Right renal pelvis (tissue), 4 donors: ENCODE data around the gene C1orf174. TPM values are rescaled to one million over a fixed set of nuclear protein-coding genes. Genes with fewer than 3 reads are reported as not detected.

Experiments
- DNase-seq, 4 donors: peaks; one replicate each; pipeline ENCODE4 v3.0.0-alpha.2; 2013; ENCODE audit warnings: low read depth in 4 of 4, low spot score in 3 of 4, missing footprints in 1 of 4
- polyA plus RNA-seq, 4 donors: library from polyadenylated mRNA; unstranded; fragments of 120-200 nt; gene quantifications; one replicate each; pipeline ENCODE4 v1.2.1, GENCODE V29; 2013; ENCODE audit not compliant: insufficient read length in 4 of 4

The C1orf174 gene
- polyA plus RNA-seq, 4 donors = 25.1 to 31.2 (median 29.3) TPM

GRCh38 chr1:3879099-3879498 lies 21.0 kb downstream of the C1orf174 start:
- no peak for DNase-seq

- no peak for DNase-seq
These were observed 23.4 kb downstream of the C1orf174 start for GRCh38 chr1:3876716-3877115.

GRCh38 chr1:3874736-3875135 lies 25.3 kb downstream of the C1orf174 start:
- DNase-seq = no peak

GRCh38 chr1:3872546-3872945 lies 27.5 kb downstream of the C1orf174 start:
- no peak for DNase-seq

GRCh38 chr1:3871451-3871805 lies 28.6 kb downstream of the C1orf174 start:
- DNase-seq = no peak

GRCh38 chr1:3869751-3870301 lies 30.2 kb downstream of the C1orf174 start:
- DNase-seq = no peak

- no peak for DNase-seq
These were observed 31.5 kb downstream of the C1orf174 start for GRCh38 chr1:3868464-3869006.

GRCh38 chr1:3865606-3866160 lies 34.4 kb downstream of the C1orf174 start:
- DNase-seq = no peak

GRCh38 chr1:3864884-3865283 lies 35.2 kb downstream of the C1orf174 start:
- DNase-seq = no peak

GRCh38 chr1:3863231-3863935 lies 36.7 kb downstream of the C1orf174 start:
- DNase-seq = no peak

- no peak for DNase-seq
These were observed 41.7 kb downstream of the C1orf174 start for GRCh38 chr1:3858231-3858981.

- DNase-seq = no peak
These were observed 42.3 kb downstream of the C1orf174 start for GRCh38 chr1:3857791-3858129.

- DNase-seq = peak; percentile 87 to 93 (median 90)
These were observed 42.9 kb downstream of the C1orf174 start, which contains the start of the genes CEP104 and DFFB for GRCh38 chr1:3856923-3857790. Gene CEP104 (minus strand): TSS chr1:3857211. CDS start chr1:3852407, 4,804 bp downstream. Gene DFFB (plus strand): TSS chr1:3857476. CDS start chr1:3857604, 128 bp downstream.

- DNase-seq = no peak
These were observed 47.2 kb downstream of the C1orf174 start for GRCh38 chr1:3852711-3853485.

GRCh38 chr1:3852091-3852490 lies 48.0 kb downstream of the C1orf174 start:
- DNase-seq = no peak

GRCh38 chr1:3851292-3851691 lies 48.8 kb downstream of the C1orf174 start:
- no peak for DNase-seq

- no peak for DNase-seq
These were observed 49.2 kb downstream of the C1orf174 start for GRCh38 chr1:3850857-3851256.

- no peak for DNase-seq
These were observed 53.0 kb downstream of the C1orf174 start for GRCh38 chr1:3847081-3847480.

GRCh38 chr1:3846541-3846940 lies 53.5 kb downstream of the C1orf174 start:
- no peak for DNase-seq
